Endothelial cell of umbilical vein (primary cell): ENCODE results near the gene SH3BP4. TPM values are rescaled to one million over a fixed set of nuclear protein-coding genes. Genes with fewer than 3 reads are reported as not detected.

Experiments
- BruUV-seq: library from RNA; stranded (reverse); fragments of 400-500 nt; replicated peaks from 2 replicates; lab custom pipeline; 2021; lab: Mats Ljungman, UMichigan
- CTCF ChIA-PET: fragments of 300-600, 350-600 bp; sonication (Branson Sonifier 250); formaldehyde crosslinking; loops from one replicate; lab custom pipeline; 2021; ENCODE audit warnings: antibody characterized with exemption, inconsistent platforms; lab: Charles Lee
- POLR2A ChIA-PET: fragments of 300-600, 350-600 bp; sonication (Branson Sonifier 250); formaldehyde crosslinking; loops from one replicate; lab custom pipeline; 2021; ENCODE audit warnings: antibody characterized with exemption, inconsistent platforms; lab: Charles Lee
- DNase-seq: peaks from one replicate; pipeline ENCODE4 v3.0.0-alpha.2; 2011; ENCODE audit warnings: low read depth, low spot score
- FAIRE-seq: peaks from 2 replicates; lab custom pipeline; 2011; peaks lifted over from hg19 to GRCh38; lab: Jason Lieb, UNC
- H2AFZ ChIP-seq: 2 replicates; pipeline ENCODE4 v1.6.0; 2012; ENCODE audit warnings: low read depth, low read length, control low read depth, inconsistent platforms
- H3K27ac ChIP-seq: 2 replicates; pipeline ENCODE4 v1.5.1; 2011; ENCODE audit warnings: low read depth, mild to moderate bottlenecking, control low read depth, low read length, moderate library complexity; ENCODE audit not compliant: insufficient read depth
- H3K27me3 ChIP-seq, 2 experiments: 2 replicates each; pipeline versions ENCODE4 v1.6.0 to v1.6.1; 2011; ENCODE audit warnings: low read length in 2 of 2, mixed read lengths in 1 of 2; ENCODE audit not compliant: control insufficient read depth in 2 of 2, insufficient read depth in 2 of 2
- H3K36me3 ChIP-seq, 2 experiments: 2 replicates in 1 of 2; 3 replicates in 1 of 2; pipeline ENCODE4 v1.5.1; 2011; ENCODE audit warnings: low read length in 2 of 2, mild to moderate bottlenecking in 1 of 2, moderate library complexity in 1 of 2; ENCODE audit not compliant: control insufficient read depth in 2 of 2, insufficient read depth in 2 of 2; ENCODE audit errors: extremely low read depth in 1 of 2
- H3K4me1 ChIP-seq: 3 replicates; pipeline ENCODE4 v1.5.1; 2011; ENCODE audit warnings: mild to moderate bottlenecking, low read length; ENCODE audit not compliant: control insufficient read depth, insufficient read depth; ENCODE audit errors: extremely low read depth
- H3K4me2 ChIP-seq: 2 replicates; pipeline ENCODE4 v1.6.1; 2011; ENCODE audit warnings: low read length, control low read depth, mixed read lengths; ENCODE audit not compliant: insufficient read depth
- H3K4me3 ChIP-seq, 3 experiments: fragments of 200-600 bp in 1 of 3; sonication (generic), shearing (Covaris generic) in 1 of 3; replicated peaks in 1 of 3; 2 replicates each; pipeline ENCODE4 v1.5.1; 2011 to 2016; ENCODE audit warnings: control low read depth in 3 of 3, low read length in 3 of 3, mild to moderate bottlenecking in 2 of 3, inconsistent platforms in 1 of 3, low read depth in 1 of 3, moderate library complexity in 1 of 3; ENCODE audit not compliant: insufficient read depth in 1 of 3
- H3K79me2 ChIP-seq: 2 replicates; pipeline ENCODE4 v1.6.0; 2012; ENCODE audit warnings: low read length, inconsistent platforms; ENCODE audit not compliant: control insufficient read depth, insufficient read depth
- H3K9ac ChIP-seq: replicated peaks from 2 replicates; pipeline ENCODE3; 2011; ENCODE audit warnings: low read length, control low read depth; ENCODE audit not compliant: insufficient read depth; ENCODE audit errors: extremely low read depth
- H3K9me1 ChIP-seq: replicated peaks from 3 replicates; pipeline ENCODE4 v1.6.0; 2011; ENCODE audit warnings: mild to moderate bottlenecking, low read length; ENCODE audit not compliant: control insufficient read depth, insufficient read depth; ENCODE audit errors: extremely low read depth
- H3K9me3 ChIP-seq: replicated peaks from 2 replicates; pipeline ENCODE4 v1.5.1; 2012; ENCODE audit warnings: low read length, inconsistent platforms; ENCODE audit not compliant: control insufficient read depth, insufficient read depth
- H4K20me1 ChIP-seq: replicated peaks from 2 replicates; pipeline ENCODE3; 2011; ENCODE audit warnings: mild to moderate bottlenecking, low read length; ENCODE audit not compliant: control insufficient read depth, insufficient read depth; ENCODE audit errors: extremely low read depth
- CTCF ChIP-seq, 2 donors: IDR thresholded peaks; 1 replicate in 1 of 2; 2 replicates in 1 of 2; pipeline ENCODE4 v1.5.1; 2011; ENCODE audit warnings: low read length in 2 of 2, mild to moderate bottlenecking in 2 of 2, moderate library complexity in 2 of 2, control low read depth in 1 of 2, inconsistent platforms in 1 of 2, low read depth in 1 of 2; ENCODE audit not compliant: insufficient read depth in 1 of 2; ENCODE audit errors: extremely low read depth in 1 of 2
- EZH2 ChIP-seq: IDR thresholded peaks from 2 replicates; pipeline ENCODE4 v1.6.1; 2012; ENCODE audit warnings: borderline replicate concordance, low read depth, mild to moderate bottlenecking, moderate library complexity, low read length, inconsistent platforms; ENCODE audit not compliant: severe bottlenecking
- FOS ChIP-seq: IDR thresholded peaks from 2 replicates; pipeline ENCODE4 v1.6.1; 2011; ENCODE audit warnings: mild to moderate bottlenecking, low read length, moderate library complexity, borderline replicate concordance; ENCODE audit not compliant: insufficient read depth
- GATA2 ChIP-seq: IDR thresholded peaks from 2 replicates; pipeline ENCODE4 v1.7.0; 2011; ENCODE audit warnings: low read depth, mild to moderate bottlenecking, moderate library complexity, mixed read lengths, low read length; ENCODE audit not compliant: insufficient read length, insufficient read depth
- JUN ChIP-seq: IDR thresholded peaks from 2 replicates; pipeline ENCODE4 v1.6.1; 2011; ENCODE audit warnings: borderline replicate concordance, low read depth; ENCODE audit not compliant: insufficient read length, insufficient read depth
- MAX ChIP-seq: IDR thresholded peaks from 2 replicates; pipeline ENCODE4 v1.6.1; 2011; ENCODE audit not compliant: insufficient read depth, insufficient read length
- MYC ChIP-seq: IDR thresholded peaks from one replicate; pipeline ENCODE4 v1.6.1; 2011; ENCODE audit warnings: mild to moderate bottlenecking, low read depth, low read length
- POLR2A ChIP-seq: IDR thresholded peaks from 2 replicates; pipeline ENCODE4 v1.6.1; 2012; ENCODE audit warnings: low read depth, mild to moderate bottlenecking, control low read depth, low read length
- dilution Hi-C: fragments of 300-500 bp; cut with MboI; formaldehyde crosslinking; loops from one replicate; pipeline ENCODE4 v1.15.0; 2019; ENCODE audit warnings: low sequenced_read_pairs; ENCODE audit not compliant: extremely low pct_ligation_motif_present
- intact Hi-C: fragments of 100-400 bp; cut with micrococcal nuclease; formaldehyde crosslinking; loops from one replicate; pipeline ENCODE4 v1.10.0; 2022
- polyA plus RNA-seq, 4 experiments: library from polyadenylated mRNA; depleted of rRNA in 3 of 4; stranded (reverse) in 3 of 4; unstranded in 1 of 4; fragments of >200 nt; gene quantifications; 2 replicates each; pipeline versions ENCODE4 v1.2.1 to v1.2.3, GENCODE V29; 2011 to 2012; ENCODE audit warnings: missing spikeins in 1 of 4
- total RNA-seq: library from RNA; stranded (reverse); gene quantifications from 2 replicates; pipeline ENCODE4 v1.2.3, GENCODE V29; 2021

Gene SH3BP4
- total and polyA plus RNA-seq, 2 donors (not counting 3 experiments of a cell fraction or from before 2014, with no cell fraction given), result 85.2 to 100.0 TPM

- dilution Hi-C loops (no loop called here), intact Hi-C loops (no loop called here)
- FAIRE-seq (no peak), DNase-seq (no peak)
- H3K4me3 ChIP-seq, result no peak overlapping the region
- H3K4me1 ChIP-seq, result peaks cover 7% of the 10 kb centered on the region
- no peaks in the 10 kb centered on the region for H3K79me2 ChIP-seq
- ChIA-PET POLR2A (interaction anchor here (0.5 kb wide), 1 partner anchor 1861 kb away, joined by 3 read pairs; no protein-coding TSS in a partner anchor), CTCF (interaction anchor here (2.4 kb wide), 1 partner anchor 15 kb away, joined by 6 read pairs; no protein-coding TSS in a partner anchor)
- no peaks in the 10 kb centered on the region for H3K9me3 ChIP-seq
- no peaks in the 10 kb centered on the region for H3K36me3 ChIP-seq
- no peaks in the 10 kb centered on the region for H4K20me1 ChIP-seq
- H3K4me2 ChIP-seq, result no peak overlapping the region
- H3K27ac ChIP-seq, result no peak overlapping the region
- H3K9ac ChIP-seq, result no peak overlapping the region
- BruUV-seq, result no TSS peak
- no peak for TF ChIP-seq GATA2
- TF ChIP-seq JUN, result no peak
- no peak for TF ChIP-seq MAX
- TF ChIP-seq FOS, result no peak
- TF ChIP-seq MYC, result no peak
- TF ChIP-seq CTCF (IDR thresholded peaks at IDR 0.05; ENCODE audit: extremely low read depth in 1 of 2, insufficient read depth in 1 of 2, low read depth in 1 of 2, low read length in 2 of 2), result no peak
- no peak for TF ChIP-seq EZH2
- TF ChIP-seq POLR2A, result no peak
- no peaks in the 10 kb centered on the region for H3K9me1 ChIP-seq
- H3K27me3 ChIP-seq, result no peaks in the 10 kb centered on the region
- no peak overlapping the region for H2AFZ ChIP-seq
These were observed 140.2 kb downstream of the SH3BP4 start for GRCh38 chr2:235091983-235092382.
